ENCODE results near the gene CALCR. TPM values are rescaled to one million over a fixed set of nuclear protein-coding genes. Genes with fewer than 3 reads are reported as not detected.

CALCR gene
- total RNA-seq (0.07 and 0.12 TPM in 2 replicates), polyA plus RNA-seq (not detected in 2 replicates)

DNA sequence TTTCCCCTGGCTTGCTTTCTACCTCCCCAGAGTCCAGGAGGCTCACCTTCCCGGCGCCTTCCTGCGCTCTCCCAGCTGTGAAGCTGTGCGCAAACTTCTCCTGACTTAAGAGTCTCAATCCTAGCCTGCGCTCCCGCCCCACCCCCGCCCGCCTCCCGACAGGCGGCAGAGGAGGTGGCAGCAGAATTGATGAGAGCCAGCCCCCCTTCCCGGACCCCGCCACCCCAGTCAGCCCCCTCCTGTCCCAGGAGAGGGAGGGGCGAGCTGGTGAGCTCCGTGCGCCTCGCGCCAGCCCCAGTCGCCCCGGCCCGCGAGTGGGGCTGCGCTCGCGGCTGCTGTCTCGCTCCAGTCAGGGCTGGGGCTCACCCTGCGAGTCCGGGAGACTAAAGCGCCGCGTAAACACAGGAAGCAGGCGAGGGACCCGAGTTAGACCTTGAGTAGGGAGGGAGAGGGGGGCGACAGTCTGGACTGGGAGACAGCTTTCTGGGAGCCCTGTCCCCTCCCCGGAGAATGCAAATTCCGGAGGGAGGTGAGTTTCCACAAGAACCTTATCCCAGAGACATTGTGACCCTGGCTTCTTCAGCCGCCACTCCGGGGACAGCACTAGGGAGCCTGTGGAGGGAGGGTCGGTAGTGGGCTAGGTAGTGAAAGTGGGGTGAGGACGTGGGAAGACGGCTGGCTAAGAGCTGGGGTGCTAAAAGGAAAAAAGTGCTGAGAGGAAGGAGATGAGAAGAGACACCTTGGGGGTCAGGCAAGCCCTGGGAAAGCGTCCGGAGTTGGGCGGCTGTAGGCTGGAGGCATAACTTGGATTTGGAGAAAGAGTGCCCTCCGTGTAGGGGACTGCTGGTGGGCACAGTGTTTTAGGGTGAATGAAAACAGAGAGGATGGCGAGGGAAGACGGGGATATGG is at the start of gene CALCR:
Gene CALCR, minus strand, starts transcription at position 79 of the 909 bp plus-strand sequence. CDS start 87,743 bp downstream, outside the sequence.
- H3K27ac ChIP-seq = no peak within 1 kb of the TSS
- H3K27me3 ChIP-seq = peaks cover 78% of the 10 kb centered on the region
- H3K4me1 ChIP-seq (ENCODE audit: insufficient read depth) = peaks cover 11% of the 10 kb centered on the region
- 1% methylated on average over 32 of the region's 46 CpGs for WGBS (ENCODE audit: low lambda C conversion rate, missing lambda C conversion rate)
- no peaks in the 10 kb centered on the region for H3K79me2 ChIP-seq
- H4K20me1 ChIP-seq (ENCODE audit: insufficient read depth, poor library complexity, severe bottlenecking) = no peaks in the 10 kb centered on the region
- no peaks in the 10 kb centered on the region for H3K36me3 ChIP-seq (replicated peaks; ENCODE audit: insufficient read depth, low read depth)
- peak; percentile 23 for DNase-seq (ENCODE audit: low spot score)
- TF ChIP-seq EZH2phosphoT487 (IDR thresholded peaks at IDR 0.05; ENCODE audit: low read depth, severe bottlenecking, unreplicated experiment) (no peak), EZH2 (IDR thresholded peaks at IDR 0.05; ENCODE audit: borderline replicate concordance) (peak; percentile 57)
- TF ChIP-seq, protein P1, sequence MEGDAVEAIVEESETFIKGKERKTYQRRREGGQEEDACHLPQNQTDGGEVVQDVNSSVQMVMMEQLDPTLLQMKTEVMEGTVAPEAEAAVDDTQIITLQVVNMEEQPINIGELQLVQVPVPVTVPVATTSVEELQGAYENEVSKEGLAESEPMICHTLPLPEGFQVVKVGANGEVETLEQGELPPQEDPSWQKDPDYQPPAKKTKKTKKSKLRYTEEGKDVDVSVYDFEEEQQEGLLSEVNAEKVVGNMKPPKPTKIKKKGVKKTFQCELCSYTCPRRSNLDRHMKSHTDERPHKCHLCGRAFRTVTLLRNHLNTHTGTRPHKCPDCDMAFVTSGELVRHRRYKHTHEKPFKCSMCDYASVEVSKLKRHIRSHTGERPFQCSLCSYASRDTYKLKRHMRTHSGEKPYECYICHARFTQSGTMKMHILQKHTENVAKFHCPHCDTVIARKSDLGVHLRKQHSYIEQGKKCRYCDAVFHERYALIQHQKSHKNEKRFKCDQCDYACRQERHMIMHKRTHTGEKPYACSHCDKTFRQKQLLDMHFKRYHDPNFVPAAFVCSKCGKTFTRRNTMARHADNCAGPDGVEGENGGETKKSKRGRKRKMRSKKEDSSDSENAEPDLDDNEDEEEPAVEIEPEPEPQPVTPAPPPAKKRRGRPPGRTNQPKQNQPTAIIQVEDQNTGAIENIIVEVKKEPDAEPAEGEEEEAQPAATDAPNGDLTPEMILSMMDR (IDR thresholded peaks at IDR 0.05; ENCODE audit: poor library complexity) = no peak
- peak within 1 kb of the TSS; percentile 89 for H3K4me2 ChIP-seq
- H3K4me3 ChIP-seq = no peak within 1 kb of the TSS
- no peak within 1 kb of the TSS for H2AFZ ChIP-seq
- H3K9me3 ChIP-seq (ENCODE audit: low read depth) = no peaks in the 10 kb centered on the region
- no peaks in the 10 kb centered on the region for H3K9me2 ChIP-seq (replicated peaks; ENCODE audit: insufficient read depth)

DNA sequence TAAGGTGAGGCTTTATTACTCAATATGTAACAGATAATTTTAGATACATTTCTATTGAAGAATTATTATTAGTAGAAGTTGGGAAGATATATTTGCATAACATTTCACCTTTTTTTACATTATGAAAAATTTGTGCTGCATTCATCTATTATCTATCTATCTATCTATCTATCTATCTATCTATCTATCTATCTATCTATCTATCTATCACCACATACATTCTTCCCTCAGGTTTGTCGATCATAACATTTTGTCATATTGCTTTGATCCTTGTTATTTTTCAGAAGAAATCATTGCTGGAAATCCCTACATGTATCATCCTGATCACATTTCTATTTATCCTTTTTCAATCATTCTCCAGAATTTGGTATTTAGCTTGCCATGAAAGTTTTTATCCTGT is 49.3 kb upstream of the CALCR start:
- no peak overlapping the region for H2AFZ ChIP-seq
- WGBS (ENCODE audit: low lambda C conversion rate, missing lambda C conversion rate) = 96% methylated on average over 1 of the region's 1 CpG
- no peaks in the 10 kb centered on the region for H3K9me3 ChIP-seq (ENCODE audit: low read depth)
- no peaks in the 10 kb centered on the region for H3K79me2 ChIP-seq
- H3K36me3 ChIP-seq (replicated peaks; ENCODE audit: insufficient read depth, low read depth) = no peaks in the 10 kb centered on the region
- no peaks in the 10 kb centered on the region for H4K20me1 ChIP-seq (ENCODE audit: insufficient read depth, poor library complexity, severe bottlenecking)
- H3K27ac ChIP-seq = no peak overlapping the region
- no peak overlapping the region for H3K4me3 ChIP-seq
- H3K9me2 ChIP-seq (replicated peaks; ENCODE audit: insufficient read depth) = no peaks in the 10 kb centered on the region
- no peaks in the 10 kb centered on the region for H3K4me1 ChIP-seq (ENCODE audit: insufficient read depth)
- H3K27me3 ChIP-seq = no peaks in the 10 kb centered on the region
- TF ChIP-seq, protein P1 (IDR thresholded peaks at IDR 0.05; ENCODE audit: poor library complexity) = no peak
- no peak for TF ChIP-seq EZH2 (IDR thresholded peaks at IDR 0.05; ENCODE audit: borderline replicate concordance)
- DNase-seq (ENCODE audit: low spot score) = no peak
- H3K4me2 ChIP-seq = no peak overlapping the region

DNA sequence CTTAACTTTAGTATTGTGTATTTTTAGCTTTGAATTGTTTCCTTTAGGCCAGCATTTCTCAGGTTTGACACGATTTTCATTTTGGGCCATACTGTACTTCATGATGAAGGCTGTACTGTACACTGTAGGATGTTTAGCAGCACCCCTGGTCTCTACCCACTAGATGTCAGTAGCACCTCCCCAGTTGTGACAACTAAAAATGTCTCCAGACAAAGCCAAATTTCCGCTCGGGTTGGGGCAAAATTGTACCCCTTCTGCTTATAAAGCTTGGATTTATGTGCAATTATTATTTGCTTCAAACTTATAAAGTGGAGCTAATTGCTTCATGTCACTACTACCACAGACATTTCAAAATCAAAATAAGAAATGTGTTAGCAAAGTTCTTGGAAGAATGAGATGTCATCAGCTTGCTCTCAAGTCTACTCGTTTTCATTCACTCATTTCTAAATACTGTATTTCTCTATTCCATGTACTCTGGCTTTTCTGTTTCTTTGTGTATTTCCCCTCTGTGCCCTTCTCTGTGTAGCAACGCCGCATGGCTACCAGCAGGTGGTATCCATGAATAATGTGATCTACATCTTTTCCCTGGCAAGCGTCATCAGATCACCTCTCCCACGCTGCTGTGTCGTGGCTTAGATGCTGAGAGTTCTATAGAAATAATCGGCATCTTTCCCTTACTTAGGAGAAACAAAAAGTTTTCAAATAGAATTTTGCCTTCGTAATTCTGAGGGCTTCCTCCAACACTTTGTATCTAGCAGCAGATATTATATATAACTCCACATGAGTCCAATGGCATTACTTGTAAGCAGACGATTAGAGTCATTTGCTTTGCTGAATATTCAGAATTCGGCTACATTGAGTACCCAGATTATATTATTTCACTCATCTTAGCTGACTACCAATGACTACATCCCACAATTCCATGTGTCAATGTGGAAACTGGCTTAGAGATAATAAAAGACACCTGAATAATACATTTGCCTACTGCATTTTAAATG is 47.8 kb upstream of the CALCR start:
- H3K4me2 ChIP-seq = peak overlapping the region; percentile 63
- H3K4me3 ChIP-seq = peak overlapping the region; percentile 9

More for the DNA sequence above, 47.8 kb upstream of the CALCR start:
- 35% methylated on average over 13 of the region's 13 CpGs for WGBS (ENCODE audit: low lambda C conversion rate, missing lambda C conversion rate)
- H3K9me3 ChIP-seq (ENCODE audit: low read depth) = no peaks in the 10 kb centered on the region
- no peaks in the 10 kb centered on the region for H3K9me2 ChIP-seq (replicated peaks; ENCODE audit: insufficient read depth)
- H3K27ac ChIP-seq = no peak overlapping the region
- H3K4me1 ChIP-seq (ENCODE audit: insufficient read depth) = no peaks in the 10 kb centered on the region
- no peaks in the 10 kb centered on the region for H3K36me3 ChIP-seq (replicated peaks; ENCODE audit: insufficient read depth, low read depth)
- H2AFZ ChIP-seq = peak overlapping the region; percentile 56
- DNase-seq (ENCODE audit: low spot score) = peak; percentile 39
- H3K79me2 ChIP-seq = no peaks in the 10 kb centered on the region
- H3K27me3 ChIP-seq = no peaks in the 10 kb centered on the region
- TF ChIP-seq, protein P1 (IDR thresholded peaks at IDR 0.05; ENCODE audit: poor library complexity) = peak; percentile 40
- TF ChIP-seq EZH2 (IDR thresholded peaks at IDR 0.05; ENCODE audit: borderline replicate concordance) = no peak
- TF ChIP-seq EZH2phosphoT487 (IDR thresholded peaks at IDR 0.05; ENCODE audit: low read depth, severe bottlenecking, unreplicated experiment) = no peak
- H4K20me1 ChIP-seq (ENCODE audit: insufficient read depth, poor library complexity, severe bottlenecking) = no peaks in the 10 kb centered on the region

Measured in hepatocyte (in vitro differentiated cells).